ENCODE results near the gene VENTX.

DNA sequence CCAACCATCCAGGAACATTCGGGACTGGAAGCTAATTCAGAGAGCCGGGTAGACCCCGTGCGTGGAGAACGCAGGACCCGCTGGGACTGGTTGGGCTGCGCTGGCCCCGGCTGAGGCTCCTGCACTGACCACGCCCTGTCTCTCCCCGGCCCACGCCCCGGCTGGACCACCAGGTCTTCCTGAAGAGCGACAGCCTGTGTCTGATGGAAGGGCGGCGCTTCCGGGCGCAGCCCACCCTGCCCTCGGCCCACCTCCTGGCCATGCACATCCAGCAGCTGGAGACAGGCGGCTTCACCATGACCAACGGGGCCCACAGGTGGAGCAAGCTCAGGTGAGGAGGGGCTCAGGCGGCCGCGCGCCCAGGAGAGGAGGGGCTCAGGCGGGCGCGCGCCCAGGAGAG lies 17.9 kb upstream of the VENTX start:
- TF ChIP-seq, protein P1, sequence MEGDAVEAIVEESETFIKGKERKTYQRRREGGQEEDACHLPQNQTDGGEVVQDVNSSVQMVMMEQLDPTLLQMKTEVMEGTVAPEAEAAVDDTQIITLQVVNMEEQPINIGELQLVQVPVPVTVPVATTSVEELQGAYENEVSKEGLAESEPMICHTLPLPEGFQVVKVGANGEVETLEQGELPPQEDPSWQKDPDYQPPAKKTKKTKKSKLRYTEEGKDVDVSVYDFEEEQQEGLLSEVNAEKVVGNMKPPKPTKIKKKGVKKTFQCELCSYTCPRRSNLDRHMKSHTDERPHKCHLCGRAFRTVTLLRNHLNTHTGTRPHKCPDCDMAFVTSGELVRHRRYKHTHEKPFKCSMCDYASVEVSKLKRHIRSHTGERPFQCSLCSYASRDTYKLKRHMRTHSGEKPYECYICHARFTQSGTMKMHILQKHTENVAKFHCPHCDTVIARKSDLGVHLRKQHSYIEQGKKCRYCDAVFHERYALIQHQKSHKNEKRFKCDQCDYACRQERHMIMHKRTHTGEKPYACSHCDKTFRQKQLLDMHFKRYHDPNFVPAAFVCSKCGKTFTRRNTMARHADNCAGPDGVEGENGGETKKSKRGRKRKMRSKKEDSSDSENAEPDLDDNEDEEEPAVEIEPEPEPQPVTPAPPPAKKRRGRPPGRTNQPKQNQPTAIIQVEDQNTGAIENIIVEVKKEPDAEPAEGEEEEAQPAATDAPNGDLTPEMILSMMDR (conservative IDR thresholded peaks at IDR 0.05), result no peak
- no peak for TF ChIP-seq ZFX (IDR thresholded peaks at IDR 0.05)

All from C4-2B (cell line).